GM12878 (cell line): Measurements from ENCODE around the gene TEKT5.
A peak's percentile ranks its signal among the peaks of the same experiment; 100 is the strongest.

Experiments used
- CEBPB ChIP-seq, 2 experiments: fragments of 150-350 bp in 1 of 2; IDR thresholded peaks; 2 replicates each; pipeline ENCODE4 v1.6.1; 2012 to 2014; ENCODE audit warnings: low read depth in 2 of 2, low read length in 2 of 2, borderline replicate concordance in 1 of 2, inconsistent platforms in 1 of 2
- CHD2 ChIP-seq: IDR thresholded peaks from 2 replicates; pipeline ENCODE4 v1.6.1; 2011; ENCODE audit warnings: low read depth, low read length, improper control_type of control experiment, borderline replicate concordance
- EED ChIP-seq: sonication (generic); IDR thresholded peaks from 2 replicates; pipeline ENCODE4 v1.6.1; 2016; ENCODE audit warnings: antibody characterized with exemption, low read depth
- MYB ChIP-seq: fragments of 150-350 bp; IDR thresholded peaks from 2 replicates; pipeline ENCODE4 v1.6.1; 2014; ENCODE audit warnings: mild to moderate bottlenecking, low read depth, low read length, borderline replicate concordance

- TF ChIP-seq MYB = no peak
- TF ChIP-seq EED = peak; percentile 94
- TF ChIP-seq CHD2 = no peak
- TF ChIP-seq CEBPB (IDR thresholded peaks at IDR 0.05; ENCODE audit: borderline replicate concordance in 1 of 2, low read depth in 2 of 2, low read length in 2 of 2) = no peak
Measured at GRCh38 chr16:10600782-10601443, 93.8 kb downstream of the TEKT5 start.
